ENCODE data around the gene MC2R. TPM values are rescaled to one million over a fixed set of nuclear protein-coding genes. Genes with fewer than 3 reads are reported as not detected.

The MC2R gene
- total RNA-seq (not detected), polyA plus RNA-seq (ENCODE audit: insufficient read length in 6 of 6) (under 1 TPM in 3 of 6 donors, not detected in 3; 0.04 to 0.29 (median 0.19) TPM)
- long read RNA-seq, donor 1, result 0 reads
- long read RNA-seq, donor 2, result 0 reads
- long read RNA-seq, donor 3, result 0 reads
- long read RNA-seq, donor 4, result 0 reads
- long read RNA-seq, donor 5, result 0 reads
- long read RNA-seq, donor 6, partial matches to known transcripts, result 0 of 1 reads
- long read RNA-seq, donor 6, other reads (novel, unspliced or antisense), result 0 of 1 reads
- long read RNA-seq, donor 7, result 0 reads
- long read RNA-seq, donor 8, result 0 reads
- long read RNA-seq, donor 9, result 0 reads
- long read RNA-seq, donor 10, result 0 reads
- long read RNA-seq, donor 11, result 0 reads
- long read RNA-seq, donor 12, result 0 reads

DNA sequence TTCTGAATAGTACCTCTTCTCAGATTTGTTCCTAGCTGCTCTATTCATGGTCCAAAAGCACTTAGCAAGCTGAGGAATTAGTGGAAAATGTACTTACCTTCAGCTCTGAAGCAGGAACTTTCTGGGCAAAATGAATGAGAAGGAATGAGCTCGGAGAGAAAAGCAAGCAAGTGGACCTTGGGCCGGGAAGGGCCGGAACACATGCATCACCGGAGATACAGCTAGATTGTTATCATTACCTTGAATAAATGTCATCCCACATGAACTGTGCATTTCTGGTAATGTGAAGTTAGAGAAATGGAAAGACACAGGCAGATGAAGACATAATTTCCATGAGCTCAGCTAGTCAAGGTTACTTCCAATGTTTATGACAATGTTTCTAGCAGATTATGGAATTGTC is at the start of gene MC2R:
TSS of gene MC2R (minus strand) at position 146 of the 400 bp plus-strand sequence. CDS start 30,018 bp downstream, outside the sequence.
- H3K27me3 ChIP-seq, result no peaks in the 10 kb centered on the region
- no peak within 1 kb of the TSS for H3K4me3 ChIP-seq
- H3K4me1 ChIP-seq, result no peaks in the 10 kb centered on the region
- intact Hi-C loops (cut with DNase I), result no loop called here
- TF ChIP-seq, protein P1, sequence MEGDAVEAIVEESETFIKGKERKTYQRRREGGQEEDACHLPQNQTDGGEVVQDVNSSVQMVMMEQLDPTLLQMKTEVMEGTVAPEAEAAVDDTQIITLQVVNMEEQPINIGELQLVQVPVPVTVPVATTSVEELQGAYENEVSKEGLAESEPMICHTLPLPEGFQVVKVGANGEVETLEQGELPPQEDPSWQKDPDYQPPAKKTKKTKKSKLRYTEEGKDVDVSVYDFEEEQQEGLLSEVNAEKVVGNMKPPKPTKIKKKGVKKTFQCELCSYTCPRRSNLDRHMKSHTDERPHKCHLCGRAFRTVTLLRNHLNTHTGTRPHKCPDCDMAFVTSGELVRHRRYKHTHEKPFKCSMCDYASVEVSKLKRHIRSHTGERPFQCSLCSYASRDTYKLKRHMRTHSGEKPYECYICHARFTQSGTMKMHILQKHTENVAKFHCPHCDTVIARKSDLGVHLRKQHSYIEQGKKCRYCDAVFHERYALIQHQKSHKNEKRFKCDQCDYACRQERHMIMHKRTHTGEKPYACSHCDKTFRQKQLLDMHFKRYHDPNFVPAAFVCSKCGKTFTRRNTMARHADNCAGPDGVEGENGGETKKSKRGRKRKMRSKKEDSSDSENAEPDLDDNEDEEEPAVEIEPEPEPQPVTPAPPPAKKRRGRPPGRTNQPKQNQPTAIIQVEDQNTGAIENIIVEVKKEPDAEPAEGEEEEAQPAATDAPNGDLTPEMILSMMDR (IDR thresholded peaks at IDR 0.05), result no peak
- H3K27ac ChIP-seq, result no peak within 1 kb of the TSS
- DNase-seq (no peak), ATAC-seq (no peak)
- no peaks in the 10 kb centered on the region for H3K9me3 ChIP-seq
- H3K36me3 ChIP-seq, result no peaks in the 10 kb centered on the region

DNA sequence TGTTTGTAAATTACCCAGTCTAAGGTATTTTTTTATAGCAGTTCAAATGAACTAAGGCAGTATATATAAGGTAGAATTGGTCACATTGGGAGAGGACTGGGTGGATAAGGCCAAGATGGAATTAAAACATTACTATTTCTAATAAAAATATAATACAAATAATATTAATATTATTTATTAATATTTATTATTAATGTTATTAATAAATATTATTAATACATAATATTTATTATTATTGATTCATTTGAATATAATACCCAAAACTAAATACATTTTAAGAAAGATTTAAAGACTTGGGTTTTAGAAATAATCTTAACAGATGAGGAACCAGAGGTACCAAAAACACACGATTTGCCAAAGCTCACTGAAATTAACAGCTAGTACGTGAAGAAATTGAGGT is 30.5 kb upstream of the MC2R start:
- no peaks in the 10 kb centered on the region for H3K36me3 ChIP-seq
- H3K27ac ChIP-seq, result no peak overlapping the region
- TF ChIP-seq, protein P1 (IDR thresholded peaks at IDR 0.05), result no peak
- intact Hi-C loops (cut with DNase I), result no loop called here
- peaks cover 0 to 19% of the 10 kb centered on the region in 2 donors for H3K9me3 ChIP-seq
- no peaks in the 10 kb centered on the region for H3K27me3 ChIP-seq
- H3K4me1 ChIP-seq, result no peaks in the 10 kb centered on the region
- no peak for ATAC-seq
- H3K4me3 ChIP-seq, result no peak overlapping the region
- no peak for DNase-seq

DNA sequence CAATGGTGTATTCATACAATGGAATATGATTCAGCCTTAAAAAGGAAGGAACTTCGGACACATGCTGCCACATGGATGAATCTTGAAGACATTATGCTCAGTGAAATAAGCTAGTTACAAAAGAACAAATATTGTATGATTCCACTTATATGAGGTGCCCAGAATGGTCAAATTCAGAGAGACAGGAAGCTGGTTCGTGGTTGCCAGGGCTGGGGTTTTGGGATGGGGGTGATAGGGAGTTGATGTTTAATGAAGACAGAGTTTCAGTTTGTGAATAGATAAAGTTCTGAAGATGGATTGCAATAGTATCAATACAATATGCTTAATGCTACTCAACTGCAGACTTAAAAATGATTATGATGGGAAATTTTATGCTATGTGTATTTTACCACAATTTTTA is 28.0 kb upstream of the MC2R start:
- no peak for DNase-seq
- TF ChIP-seq, protein P1 (IDR thresholded peaks at IDR 0.05), result no peak
- no peak overlapping the region for H3K27ac ChIP-seq
- H3K4me3 ChIP-seq, result no peak overlapping the region
- no peaks in the 10 kb centered on the region for H3K36me3 ChIP-seq
- H3K9me3 ChIP-seq, result peaks cover 0 to 10% of the 10 kb centered on the region in 2 donors
- no peaks in the 10 kb centered on the region for H3K4me1 ChIP-seq
- intact Hi-C loops (cut with DNase I), result no loop called here
- H3K27me3 ChIP-seq, result no peaks in the 10 kb centered on the region
- ATAC-seq, result no peak

DNA sequence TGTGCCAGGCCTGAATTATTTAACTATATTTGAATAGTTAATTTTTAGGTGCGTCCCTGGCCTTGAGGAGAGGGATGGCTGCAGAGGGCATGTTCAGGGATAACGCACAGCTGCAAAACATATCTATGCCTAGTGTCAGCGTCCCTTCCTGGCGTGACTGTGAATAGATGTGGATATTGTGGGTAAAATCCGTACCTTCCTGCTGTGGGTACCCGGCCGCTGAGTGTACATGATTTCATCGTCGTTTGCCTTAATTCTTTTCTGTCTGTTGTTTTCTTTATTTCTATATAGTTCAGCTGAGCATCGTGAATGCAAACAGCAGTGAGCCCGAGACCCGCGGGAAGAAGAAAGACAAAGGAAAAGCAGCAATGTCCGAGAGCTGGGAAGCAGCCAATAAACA is 25.0 kb upstream of the MC2R start:
- Histone ChIP-seq H3K4me3 (no peak overlapping the region), H3K36me3 (no peaks in the 10 kb centered on the region), H3K27me3 (no peaks in the 10 kb centered on the region), H3K27ac (no peak overlapping the region), H3K4me1 (no peaks in the 10 kb centered on the region), H3K9me3 (peaks cover 0 to 3% of the 10 kb centered on the region in 2 donors)
- TF ChIP-seq, protein P1 (IDR thresholded peaks at IDR 0.05), result no peak
- ATAC-seq, result no peak
- intact Hi-C loops (cut with DNase I), result no loop called here
- DNase-seq, result no peak

DNA sequence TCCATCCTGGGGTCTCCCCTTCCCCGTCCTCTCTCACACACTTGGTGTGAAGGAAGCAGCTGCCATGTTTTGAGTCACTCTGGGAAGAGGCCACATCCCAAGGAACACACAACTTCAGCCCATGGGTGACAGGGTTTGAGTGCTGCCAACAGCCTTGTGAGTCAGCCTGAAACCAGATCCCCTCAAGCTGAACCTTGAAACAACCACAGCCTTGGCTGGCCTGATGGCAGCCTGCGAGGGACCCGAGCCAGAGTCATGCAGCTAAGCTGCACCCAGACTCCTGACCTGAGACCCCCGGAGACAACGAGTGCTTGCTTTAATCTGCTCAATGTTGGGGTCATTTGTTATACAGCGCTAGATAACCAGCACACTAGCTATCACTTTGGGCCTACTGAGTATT is 19.3 kb upstream of the MC2R start:
- TF ChIP-seq, protein P1 (IDR thresholded peaks at IDR 0.05), result no peak
- no peak overlapping the region for H3K27ac ChIP-seq
- intact Hi-C loops (cut with DNase I), result no loop called here
- H3K27me3 ChIP-seq, result no peaks in the 10 kb centered on the region
- no peaks in the 10 kb centered on the region for H3K4me1 ChIP-seq
- ATAC-seq, result no peak
- no peaks in the 10 kb centered on the region for H3K36me3 ChIP-seq
- H3K9me3 ChIP-seq, result peaks cover 0 to 7% of the 10 kb centered on the region in 2 donors
- no peak for DNase-seq
- no peak overlapping the region for H3K4me3 ChIP-seq

All from left lung (tissue), 14 donors.